GM12878 (cell line): ENCODE results near the gene AZU1. TPM values are rescaled to one million over a fixed set of nuclear protein-coding genes. Genes with fewer than 3 reads are reported as not detected.

Source experiments
- ATAC-seq: fragments of 200-7000 bp; cut with Tn5 transposase; 3 replicates; pipeline ENCODE4 v1.9.1; 2020; ENCODE audit warnings: mild to moderate bottlenecking, moderate library complexity
- BruUV-seq: library from RNA; stranded (reverse); fragments of 400-500 nt; replicated peaks from 2 replicates; lab custom pipeline; 2021; lab: Mats Ljungman, UMichigan
- CTCF ChIA-PET: fragments of 300-600 bp; sonication (Branson Sonifier 250); formaldehyde crosslinking; extraction: SDS; loops from one replicate; lab custom pipeline; 2021; ENCODE audit warnings: inconsistent platforms; lab: Yijun Ruan, JAX
- POLR2A ChIA-PET: fragments of 350-600 bp; formaldehyde crosslinking; extraction: SDS; loops from one replicate; lab custom pipeline; 2021; ENCODE audit warnings: inconsistent platforms; lab: Charles Lee
- RAD21 ChIA-PET: fragments of 300-600 bp; sonication (Branson Sonifier 250); formaldehyde crosslinking; loops from one replicate; lab custom pipeline; 2023; ENCODE audit warnings: antibody characterized with exemption; ENCODE audit not compliant: unreplicated experiment; lab: Charles Lee
- SMC1A ChIA-PET: fragments of 300-600 bp; sonication (Branson Sonifier 250); formaldehyde crosslinking; loops from one replicate; lab custom pipeline; 2023; ENCODE audit not compliant: unreplicated experiment, uncharacterized antibody; lab: Charles Lee
- DNase-seq: peaks from one replicate; pipeline ENCODE4 v3.0.0-alpha.2; 2011; ENCODE audit warnings: low read depth, low spot score
- FAIRE-seq: peaks from 3 replicates; lab custom pipeline; 2011; peaks lifted over from hg19 to GRCh38; lab: Jason Lieb, UNC
- H2AFZ ChIP-seq: 2 replicates; pipeline ENCODE4 v1.6.0; 2011; ENCODE audit warnings: low read depth, low read length, control low read depth; ENCODE audit not compliant: control insufficient read depth
- H3K27ac ChIP-seq: 2 replicates; pipeline ENCODE4 v1.5.1; 2011; ENCODE audit warnings: control low read depth; ENCODE audit not compliant: control insufficient read depth, insufficient read depth
- H3K27me3 ChIP-seq, 2 experiments: replicated peaks in 1 of 2; 2 replicates each; pipeline versions ENCODE4 v1.6.0 to v1.6.1; 2011; ENCODE audit warnings: low read length in 1 of 2; ENCODE audit not compliant: control insufficient read depth in 2 of 2, insufficient read depth in 2 of 2
- H3K36me3 ChIP-seq, 2 experiments: 2 replicates each; pipeline ENCODE4 v1.5.1; 2011; ENCODE audit warnings: low read length in 1 of 2; ENCODE audit not compliant: control insufficient read depth in 2 of 2, insufficient read depth in 2 of 2
- H3K4me1 ChIP-seq: 2 replicates; pipeline ENCODE4 v1.6.1; 2011; ENCODE audit warnings: mild to moderate bottlenecking, low read length, moderate library complexity, mixed read lengths; ENCODE audit not compliant: control insufficient read depth, insufficient read depth
- H3K4me2 ChIP-seq: 2 replicates; pipeline ENCODE4 v1.6.0; 2011; ENCODE audit warnings: control low read depth; ENCODE audit not compliant: control insufficient read depth, insufficient read depth
- H3K4me3 ChIP-seq: fragments of 200-600 bp; sonication (generic); 2 replicates; pipeline ENCODE4 v1.5.1; 2016
- H3K79me2 ChIP-seq: 2 replicates; pipeline ENCODE4 v1.6.0; 2011; ENCODE audit warnings: low read length; ENCODE audit not compliant: control insufficient read depth, insufficient read depth
- H3K9ac ChIP-seq: 2 replicates; pipeline ENCODE4 v1.8.0; 2011; ENCODE audit warnings: low read length, control low read depth, mixed read lengths; ENCODE audit not compliant: control insufficient read depth, insufficient read depth
- H3K9me3 ChIP-seq: replicated peaks from 3 replicates; pipeline ENCODE4 v1.5.1; 2011; ENCODE audit warnings: mild to moderate bottlenecking, low read length; ENCODE audit not compliant: control insufficient read depth, insufficient read depth
- H4K20me1 ChIP-seq: 2 replicates; pipeline ENCODE4 v1.6.0; 2011; ENCODE audit not compliant: control insufficient read depth, insufficient read depth
- CREB1 ChIP-seq: IDR thresholded peaks from 2 replicates; pipeline ENCODE4 v1.6.1; 2012; ENCODE audit warnings: low read depth, mild to moderate bottlenecking, inconsistent platforms
- GATAD2B ChIP-seq: fragments of 450-650 bp; conservative IDR thresholded peaks from 2 replicates; pipeline ENCODE4 v1.6.1; 2017; ENCODE audit warnings: low read depth, mild to moderate bottlenecking, moderate library complexity
- NFYB ChIP-seq: IDR thresholded peaks from 2 replicates; pipeline ENCODE4 v1.6.1; 2011; ENCODE audit warnings: low read depth, mild to moderate bottlenecking, low read length, improper control_type of control experiment, moderate library complexity; ENCODE audit not compliant: insufficient read depth
- NR2F1 ChIP-seq: fragments of 450-650 bp; conservative IDR thresholded peaks from 2 replicates; pipeline ENCODE4 v1.6.1; 2017; ENCODE audit warnings: mild to moderate bottlenecking
- RUNX3 ChIP-seq: IDR thresholded peaks from 2 replicates; pipeline ENCODE4 v1.6.1; 2012; ENCODE audit warnings: low read length, inconsistent platforms
- SP1 ChIP-seq: IDR thresholded peaks from one replicate; pipeline ENCODE4 v1.6.1; 2011; ENCODE audit warnings: low read depth, low read length
- TCF7 ChIP-seq: IDR thresholded peaks from 2 replicates; pipeline ENCODE4 v1.6.1; 2014; ENCODE audit warnings: antibody characterized with exemption, borderline replicate concordance
- ZNF217 ChIP-seq: fragments of 450-650 bp; IDR thresholded peaks from 2 replicates; pipeline ENCODE4 v1.6.1; 2017; ENCODE audit warnings: antibody characterized with exemption, mild to moderate bottlenecking
- ZNF622 ChIP-seq: fragments of 450-650 bp; IDR thresholded peaks from 2 replicates; pipeline ENCODE4 v1.6.1; 2017; ENCODE audit warnings: mild to moderate bottlenecking, inconsistent platforms
- WGBS: methylation state at CpG from one replicate; pipeline ENCODE4 v1.1.6; 2016; ENCODE audit warnings: low lambda C conversion rate; ENCODE audit not compliant: insufficient replicate concordance, insufficient coverage; ENCODE audit errors: missing lambda C conversion rate; 5-methylcytosine and 5-hydroxymethylcytosine counted together
- in situ Hi-C: fragments of 300-500 bp; cut with MboI; formaldehyde crosslinking; loops from 9 replicates; pipeline ENCODE4 v1.14.3; 2018; ENCODE audit warnings: mixed read lengths
- intact Hi-C: fragments of 100-400 bp; cut with micrococcal nuclease; formaldehyde crosslinking; loops from one replicate; pipeline ENCODE4 v1.14.2; 2022; ENCODE audit not compliant: unreplicated experiment
- polyA plus RNA-seq, 11 experiments: library from polyadenylated mRNA; depleted of rRNA in 4 of 11; unstranded in 6 of 11; stranded (reverse) in 5 of 11; fragments of >200 nt; fragmentation: Nextera tagmentation in 4 of 11; fragmentation: Illumina TruSeq in 1 of 11; extraction: Ambion mirVana in 4 of 11; extraction: Trizol in 1 of 11; gene quantifications; 1 replicate in 1 of 11; 2 replicates in 10 of 11; pipeline versions ENCODE4 v1.2.1 to v1.2.3, GENCODE V29; 2011 to 2016; ENCODE audit warnings: inconsistent platforms in 2 of 11, missing spikeins in 2 of 11, low read depth in 1 of 11
- total RNA-seq, 4 experiments: library from RNA; depleted of rRNA in 3 of 4; stranded (reverse); fragments of >200 nt in 3 of 4; fragmentation: Illumina TruSeq in 1 of 4; extraction: Trizol in 1 of 4; gene quantifications; 2 replicates each; pipeline versions ENCODE4 v1.2.1 to v1.2.3, GENCODE V29; 2013 to 2021
- TF ChIP-seq, protein P1 (sequence below): fragments of 450-650 bp; IDR thresholded peaks from 2 replicates; pipeline ENCODE4 v1.6.1; 2016; ENCODE audit warnings: mild to moderate bottlenecking, moderate library complexity, borderline replicate concordance

The AZU1 gene
- total and polyA plus RNA-seq, 10 of the 15 experiments (the other 5 are each of a cell fraction or from before 2014, with no cell fraction given) = not detected

- no peak overlapping the region for H3K9ac ChIP-seq
- no peak overlapping the region for H2AFZ ChIP-seq
- H3K4me3 ChIP-seq = no peak overlapping the region
- DNase-seq = no peak
- intact Hi-C loops = no loop called here
- TF ChIP-seq SP1 = no peak
- TF ChIP-seq NFYB = no peak
- TF ChIP-seq TCF7 = no peak
- TF ChIP-seq ZNF217 = no peak
- no peak for TF ChIP-seq ZNF622
- no peak for TF ChIP-seq CREB1
- TF ChIP-seq GATAD2B = no peak
- TF ChIP-seq NR2F1 = no peak
- TF ChIP-seq, protein P1, sequence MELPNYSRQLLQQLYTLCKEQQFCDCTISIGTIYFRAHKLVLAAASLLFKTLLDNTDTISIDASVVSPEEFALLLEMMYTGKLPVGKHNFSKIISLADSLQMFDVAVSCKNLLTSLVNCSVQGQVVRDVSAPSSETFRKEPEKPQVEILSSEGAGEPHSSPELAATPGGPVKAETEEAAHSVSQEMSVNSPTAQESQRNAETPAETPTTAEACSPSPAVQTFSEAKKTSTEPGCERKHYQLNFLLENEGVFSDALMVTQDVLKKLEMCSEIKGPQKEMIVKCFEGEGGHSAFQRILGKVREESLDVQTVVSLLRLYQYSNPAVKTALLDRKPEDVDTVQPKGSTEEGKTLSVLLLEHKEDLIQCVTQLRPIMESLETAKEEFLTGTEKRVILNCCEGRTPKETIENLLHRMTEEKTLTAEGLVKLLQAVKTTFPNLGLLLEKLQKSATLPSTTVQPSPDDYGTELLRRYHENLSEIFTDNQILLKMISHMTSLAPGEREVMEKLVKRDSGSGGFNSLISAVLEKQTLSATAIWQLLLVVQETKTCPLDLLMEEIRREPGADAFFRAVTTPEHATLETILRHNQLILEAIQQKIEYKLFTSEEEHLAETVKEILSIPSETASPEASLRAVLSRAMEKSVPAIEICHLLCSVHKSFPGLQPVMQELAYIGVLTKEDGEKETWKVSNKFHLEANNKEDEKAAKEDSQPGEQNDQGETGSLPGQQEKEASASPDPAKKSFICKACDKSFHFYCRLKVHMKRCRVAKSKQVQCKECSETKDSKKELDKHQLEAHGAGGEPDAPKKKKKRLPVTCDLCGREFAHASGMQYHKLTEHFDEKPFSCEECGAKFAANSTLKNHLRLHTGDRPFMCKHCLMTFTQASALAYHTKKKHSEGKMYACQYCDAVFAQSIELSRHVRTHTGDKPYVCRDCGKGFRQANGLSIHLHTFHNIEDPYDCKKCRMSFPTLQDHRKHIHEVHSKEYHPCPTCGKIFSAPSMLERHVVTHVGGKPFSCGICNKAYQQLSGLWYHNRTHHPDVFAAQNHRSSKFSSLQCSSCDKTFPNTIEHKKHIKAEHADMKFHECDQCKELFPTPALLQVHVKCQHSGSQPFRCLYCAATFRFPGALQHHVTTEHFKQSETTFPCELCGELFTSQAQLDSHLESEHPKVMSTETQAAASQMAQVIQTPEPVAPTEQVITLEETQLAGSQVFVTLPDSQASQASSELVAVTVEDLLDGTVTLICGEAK = no peak
- TF ChIP-seq RUNX3 = no peak
- TF ChIP-seq, all 136 proteins: peak for 0
- CTCF ChIA-PET = interaction anchor here (1.3 kb wide), 1 partner anchor 19 kb away, joined by 3 read pairs; no protein-coding TSS in a partner anchor
- Histone ChIP-seq H3K9me3 (no peaks in the 10 kb centered on the region; the same call in 2 of the 3 replicates), H3K27ac (no peak overlapping the region), H3K4me2 (no peak overlapping the region), H4K20me1 (no peaks in the 10 kb centered on the region), H3K4me1 (peaks cover 2% of the 10 kb centered on the region; the same call in 1 of the 2 replicates), H3K79me2 (no peaks in the 10 kb centered on the region), H3K27me3 (no peaks in the 10 kb centered on the region; a peak in 1 of 4 replicates), H3K36me3 (no peaks in the 10 kb centered on the region)
- FAIRE-seq (no peak), ATAC-seq (peak; percentile 63)
- BruUV-seq = no TSS peak
- 14% methylated on average over 7 of the region's 11 CpGs for WGBS
- POLR2A ChIA-PET = interaction anchor here (0.6 to 0.9 kb wide), 3 partner anchors 33 to 165 kb away, joined by 3 to 4 read pairs (median 3); no protein-coding TSS in a partner anchor
- SMC1A ChIA-PET = no interaction called here
- in situ Hi-C loops = no loop called here
- RAD21 ChIA-PET = interaction anchor here (1.2 kb wide), 1 partner anchor 62 kb away, joined by 4 read pairs; no protein-coding TSS in a partner anchor
Measured at GRCh38 chr19:844546-844971, 16.9 kb downstream of the AZU1 start.
